Erythroblast (primary cell): Measurements from ENCODE around the gene TIPARP.

Experiments
- GATA1 ChIP-seq: IDR thresholded peaks from 2 replicates; pipeline ENCODE4 v1.6.1; 2011; ENCODE audit warnings: low read depth, mild to moderate bottlenecking, control low read depth, low read length, moderate library complexity
- POLR2A ChIP-seq: IDR thresholded peaks from 2 replicates; pipeline ENCODE4 v1.6.1; 2011; ENCODE audit warnings: mild to moderate bottlenecking, low read length

- no peak for TF ChIP-seq POLR2A
- no peak for TF ChIP-seq GATA1
These were observed 71.4 kb downstream of the TIPARP start for GRCh38 chr3:156745766-156746165.
